Measurements from ENCODE around the gene SLC35G1. TPM values are rescaled to one million over a fixed set of nuclear protein-coding genes. Genes with fewer than 3 reads are reported as not detected.
A peak's percentile ranks its signal among the peaks of the same experiment; 100 is the strongest.

Gene SLC35G1
- polyA plus RNA-seq, 3 donors from 2014 or later, result 0.63 to 0.78 TPM; not detected in 1

- Mint-ChIP-seq H3K4me3 (no peak overlapping the region), H3K27ac (no peak overlapping the region), H3K4me1 (no peaks in the 10 kb centered on the region), H3K27me3 (ENCODE audit: low read depth in 3 of 3) (peaks cover 0 to 3% (median 2%) of the 10 kb centered on the region in 3 donors), H3K9me3 (peaks cover 0 to 2% (median 0%) of the 10 kb centered on the region in 6 donors), H3K36me3 (peaks cover 0 to 6% (median 6%) of the 10 kb centered on the region in 3 donors)
- no peak for DNase-seq
Observed at GRCh38 chr10:93904901-93905300, 11.1 kb downstream of the SLC35G1 start.

GRCh38 chr10:93907059-93907458 is 13.3 kb downstream of the SLC35G1 start:
- H3K27ac Mint-ChIP-seq, result no peak overlapping the region
- H3K9me3 Mint-ChIP-seq, result peaks cover 0 to 2% (median 0%) of the 10 kb centered on the region in 6 donors
- H3K36me3 Mint-ChIP-seq, result peaks cover 0 to 6% (median 6%) of the 10 kb centered on the region in 3 donors
- H3K4me3 Mint-ChIP-seq, result no peak overlapping the region
- H3K4me1 Mint-ChIP-seq, result no peaks in the 10 kb centered on the region
- H3K27me3 Mint-ChIP-seq (ENCODE audit: low read depth in 3 of 3), result peaks cover 0 to 3% (median 2%) of the 10 kb centered on the region in 3 donors
- no peak for DNase-seq

DNA sequence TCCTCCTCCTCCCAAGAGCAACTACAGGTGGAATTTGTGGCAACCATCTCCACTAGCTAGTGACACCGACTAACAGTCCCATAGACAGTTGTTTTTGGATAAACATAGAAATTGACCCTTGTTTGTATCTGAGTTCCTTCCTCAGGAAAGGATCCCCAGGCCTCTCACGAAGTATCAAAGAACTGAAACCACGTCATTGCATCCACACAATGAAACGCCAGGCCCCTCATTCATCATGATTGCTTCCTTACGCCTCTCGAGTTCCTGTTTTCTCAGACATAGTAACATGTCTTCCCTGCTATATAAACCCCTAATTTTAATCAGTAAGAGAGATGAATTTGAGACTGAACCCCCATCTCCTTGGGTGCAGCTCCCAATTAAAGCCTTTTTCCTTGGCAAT is 18.1 kb downstream of the SLC35G1 start:
- Mint-ChIP-seq H3K9me3 (no peaks in the 10 kb centered on the region), H3K27ac (no peak overlapping the region), H3K27me3 (ENCODE audit: low read depth in 3 of 3) (no peaks in the 10 kb centered on the region), H3K4me3 (no peak overlapping the region), H3K4me1 (no peaks in the 10 kb centered on the region), H3K36me3 (peaks cover 0 to 6% (median 6%) of the 10 kb centered on the region in 3 donors)
- DNase-seq, result no peak

GRCh38 chr10:93912444-93912843 is 18.7 kb downstream of the SLC35G1 start:
- H3K9me3 Mint-ChIP-seq, result no peaks in the 10 kb centered on the region
- H3K27me3 Mint-ChIP-seq (ENCODE audit: low read depth in 3 of 3), result no peaks in the 10 kb centered on the region
- DNase-seq, result no peak
- peaks cover 0 to 6% (median 1%) of the 10 kb centered on the region in 3 donors for H3K36me3 Mint-ChIP-seq
- no peaks in the 10 kb centered on the region for H3K4me1 Mint-ChIP-seq
- no peak overlapping the region for H3K4me3 Mint-ChIP-seq
- H3K27ac Mint-ChIP-seq, result no peak overlapping the region

DNA sequence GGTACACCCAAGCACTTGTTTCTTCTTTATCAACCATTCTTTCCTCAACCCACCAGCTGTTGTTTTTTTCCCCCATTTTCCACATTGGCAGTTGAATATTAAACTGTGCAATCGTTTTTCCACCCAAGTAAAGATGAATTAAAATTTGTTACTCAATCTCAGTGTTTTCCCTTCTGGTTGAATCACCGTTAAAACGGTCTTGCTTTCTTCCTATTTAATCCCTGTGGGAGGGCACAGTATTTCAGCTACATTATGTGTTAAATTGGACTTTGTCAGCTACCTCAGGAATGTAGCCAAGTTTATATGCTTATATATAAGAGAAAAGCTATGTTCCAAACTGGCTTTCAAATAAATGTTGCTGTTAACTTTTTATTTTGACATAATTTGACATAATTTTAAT is 19.9 kb downstream of the SLC35G1 start:
- no peaks in the 10 kb centered on the region for H3K4me1 Mint-ChIP-seq

GRCh38 chr10:93915598-93915997 is 21.8 kb downstream of the SLC35G1 start:
- H3K27me3 Mint-ChIP-seq (ENCODE audit: low read depth in 3 of 3), result no peaks in the 10 kb centered on the region
- no peak overlapping the region for H3K4me3 Mint-ChIP-seq
- no peak overlapping the region for H3K27ac Mint-ChIP-seq
- no peaks in the 10 kb centered on the region for H3K9me3 Mint-ChIP-seq
- H3K4me1 Mint-ChIP-seq, result no peaks in the 10 kb centered on the region
- no peaks in the 10 kb centered on the region for H3K36me3 Mint-ChIP-seq
- DNase-seq, result no peak

More for the DNA sequence above, 19.9 kb downstream of the SLC35G1 start:
- H3K9me3 Mint-ChIP-seq, result no peaks in the 10 kb centered on the region
- no peak overlapping the region for H3K27ac Mint-ChIP-seq
- no peaks in the 10 kb centered on the region for H3K27me3 Mint-ChIP-seq (ENCODE audit: low read depth in 3 of 3)
- H3K36me3 Mint-ChIP-seq, result no peaks in the 10 kb centered on the region
- no peak overlapping the region for H3K4me3 Mint-ChIP-seq
- no peak for DNase-seq

GRCh38 chr10:93916257-93917063 is 22.7 kb downstream of the SLC35G1 start:
- Mint-ChIP-seq H3K4me1 (no peaks in the 10 kb centered on the region), H3K27ac (no peak overlapping the region)

GRCh38 chr10:93917064-93917391 is 23.2 kb downstream of the SLC35G1 start:
- no peak for DNase-seq
- no peaks in the 10 kb centered on the region for H3K27me3 Mint-ChIP-seq (ENCODE audit: low read depth in 3 of 3)
- H3K4me1 Mint-ChIP-seq, result no peaks in the 10 kb centered on the region
- H3K4me3 Mint-ChIP-seq, result no peak overlapping the region
- no peak overlapping the region for H3K27ac Mint-ChIP-seq
- H3K36me3 Mint-ChIP-seq, result no peaks in the 10 kb centered on the region
- no peaks in the 10 kb centered on the region for H3K9me3 Mint-ChIP-seq

More at GRCh38 chr10:93916257-93917063, 22.7 kb downstream of the SLC35G1 start:
- no peak for DNase-seq
- H3K9me3 Mint-ChIP-seq, result no peaks in the 10 kb centered on the region
- H3K36me3 Mint-ChIP-seq, result no peaks in the 10 kb centered on the region
- no peaks in the 10 kb centered on the region for H3K27me3 Mint-ChIP-seq (ENCODE audit: low read depth in 3 of 3)
- no peak overlapping the region for H3K4me3 Mint-ChIP-seq

DNA sequence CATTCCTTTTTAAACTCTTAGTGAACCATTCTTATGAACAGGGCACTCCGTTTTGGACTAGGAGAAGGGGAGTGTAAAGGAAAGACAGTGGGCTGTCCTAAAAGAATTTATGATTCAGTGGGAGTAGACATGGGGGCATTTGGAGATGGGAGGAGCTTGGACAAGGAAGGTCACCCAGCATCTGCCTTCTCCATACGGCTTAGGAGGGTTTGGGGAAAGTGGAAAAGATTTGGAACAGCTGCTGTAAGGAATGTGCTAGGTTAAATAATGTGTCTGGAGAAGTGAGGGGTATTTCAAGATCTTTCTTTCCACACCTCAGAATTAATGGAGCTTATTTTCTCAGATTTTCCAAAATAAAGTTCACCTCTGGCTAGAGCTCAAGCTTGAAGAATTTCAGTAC is 24.0 kb downstream of the SLC35G1 start:
- no peaks in the 10 kb centered on the region for H3K36me3 Mint-ChIP-seq
- H3K9me3 Mint-ChIP-seq, result no peaks in the 10 kb centered on the region
- H3K4me1 Mint-ChIP-seq, result no peaks in the 10 kb centered on the region
- no peak overlapping the region for H3K4me3 Mint-ChIP-seq
- no peaks in the 10 kb centered on the region for H3K27me3 Mint-ChIP-seq (ENCODE audit: low read depth in 3 of 3)
- H3K27ac Mint-ChIP-seq, result no peak overlapping the region
- no peak for DNase-seq

GRCh38 chr10:93921338-93921737 is 27.6 kb downstream of the SLC35G1 start:
- Mint-ChIP-seq H3K4me3 (no peak overlapping the region), H3K9me3 (no peaks in the 10 kb centered on the region), H3K4me1 (no peaks in the 10 kb centered on the region), H3K27ac (no peak overlapping the region), H3K36me3 (no peaks in the 10 kb centered on the region), H3K27me3 (ENCODE audit: low read depth in 3 of 3) (peaks cover 0 to 3% (median 0%) of the 10 kb centered on the region in 3 donors)
- peak in 1 of 3 donors; percentile 0 for DNase-seq

GRCh38 chr10:93926613-93927012 is 32.8 kb downstream of the SLC35G1 start:
- Mint-ChIP-seq H3K36me3 (peaks cover 0 to 3% (median 0%) of the 10 kb centered on the region in 3 donors), H3K27ac (no peak overlapping the region), H3K4me1 (no peaks in the 10 kb centered on the region), H3K27me3 (ENCODE audit: low read depth in 3 of 3) (peaks cover 1 to 6% (median 4%) of the 10 kb centered on the region in 3 donors), H3K4me3 (no peak overlapping the region), H3K9me3 (peaks cover 0 to 18% (median 6%) of the 10 kb centered on the region in 6 donors)
- no peak for DNase-seq

DNA sequence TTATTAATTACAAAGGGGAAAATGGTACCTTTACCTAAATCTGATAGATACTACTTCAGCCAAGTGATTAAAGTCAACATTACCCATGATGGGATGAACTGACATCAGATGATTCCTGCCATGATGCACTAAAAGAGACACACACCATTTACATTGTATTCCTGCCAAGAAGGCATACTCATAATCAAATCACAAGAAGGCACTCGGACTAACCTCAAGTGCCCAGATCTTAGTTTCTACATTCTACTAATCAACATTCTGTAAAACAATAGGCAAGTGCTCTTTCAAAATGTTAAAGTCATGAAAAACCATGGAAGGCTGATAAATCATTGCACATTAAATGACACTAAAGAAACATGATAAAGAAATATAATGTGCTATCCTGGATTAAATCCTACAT is 44.4 kb downstream of the SLC35G1 start:
- DNase-seq, result no peak

DNA sequence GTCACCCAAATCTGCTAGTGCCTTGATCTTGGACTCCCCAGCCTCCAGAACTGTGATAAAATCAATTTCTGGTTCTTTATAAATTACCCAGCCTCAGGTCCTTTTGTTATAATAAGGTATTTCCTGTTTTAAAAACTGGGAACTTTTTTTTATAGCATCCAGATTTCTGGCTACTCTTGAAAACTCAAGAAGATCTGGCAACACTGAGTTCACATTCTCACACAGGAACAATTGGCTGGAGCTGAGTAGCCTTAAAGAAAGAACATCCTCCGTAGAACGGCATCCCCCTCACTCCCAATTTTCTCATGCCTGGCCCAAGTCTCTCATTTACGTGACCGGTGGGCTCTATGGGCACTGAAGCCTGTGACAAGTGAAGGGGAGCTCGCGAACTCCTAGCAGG is 47.1 kb downstream of the SLC35G1 start:
- H3K36me3 Mint-ChIP-seq, result no peaks in the 10 kb centered on the region
- no peak for DNase-seq
- peaks cover 0 to 2% (median 0%) of the 10 kb centered on the region in 3 donors for H3K27me3 Mint-ChIP-seq (ENCODE audit: low read depth in 3 of 3)
- no peaks in the 10 kb centered on the region for H3K4me1 Mint-ChIP-seq
- H3K9me3 Mint-ChIP-seq, result peaks cover 0 to 2% (median 0%) of the 10 kb centered on the region in 6 donors
- no peak overlapping the region for H3K27ac Mint-ChIP-seq
- H3K4me3 Mint-ChIP-seq, result no peak overlapping the region

More for the DNA sequence above, 44.4 kb downstream of the SLC35G1 start:
- Mint-ChIP-seq H3K4me3 (no peak overlapping the region), H3K27ac (no peak overlapping the region), H3K4me1 (no peaks in the 10 kb centered on the region), H3K27me3 (ENCODE audit: low read depth in 3 of 3) (peaks cover 2 to 7% (median 4%) of the 10 kb centered on the region in 3 donors), H3K9me3 (peaks cover 0 to 9% (median 2%) of the 10 kb centered on the region in 6 donors), H3K36me3 (no peaks in the 10 kb centered on the region)

GRCh38 chr10:93941606-93942005 is 47.8 kb downstream of the SLC35G1 start:
- peaks cover 0 to 2% (median 0%) of the 10 kb centered on the region in 6 donors for H3K9me3 Mint-ChIP-seq
- H3K27ac Mint-ChIP-seq, result no peak overlapping the region
- no peaks in the 10 kb centered on the region for H3K4me1 Mint-ChIP-seq
- no peak overlapping the region for H3K4me3 Mint-ChIP-seq
- no peaks in the 10 kb centered on the region for H3K36me3 Mint-ChIP-seq
- peaks cover 0 to 2% (median 0%) of the 10 kb centered on the region in 3 donors for H3K27me3 Mint-ChIP-seq (ENCODE audit: low read depth in 3 of 3)
- DNase-seq, result no peak

DNA sequence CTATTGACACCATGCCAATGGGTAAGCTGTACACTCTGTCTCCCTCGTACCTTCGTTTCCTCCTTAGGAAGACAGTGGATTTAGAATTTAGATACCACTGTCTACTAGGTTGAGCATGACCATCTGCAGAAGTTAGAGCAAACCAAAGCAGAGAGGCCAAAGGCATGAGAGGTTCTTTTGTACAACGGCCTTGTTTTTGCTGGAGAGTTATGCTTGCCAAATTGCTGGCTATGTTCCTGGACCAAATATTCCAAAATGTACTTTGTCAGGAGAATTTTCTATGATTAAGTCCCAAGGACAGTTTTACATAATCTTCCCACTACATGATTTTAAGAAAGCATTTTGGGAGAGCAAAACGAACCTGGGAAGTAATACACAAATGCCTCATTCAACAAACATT is 52.0 kb downstream of the SLC35G1 start:
- Mint-ChIP-seq H3K4me1 (no peaks in the 10 kb centered on the region), H3K27ac (no peak overlapping the region), H3K9me3 (peaks cover 0 to 2% (median 0%) of the 10 kb centered on the region in 6 donors), H3K4me3 (no peak overlapping the region), H3K36me3 (no peaks in the 10 kb centered on the region), H3K27me3 (ENCODE audit: low read depth in 3 of 3) (peaks cover 1 to 3% (median 2%) of the 10 kb centered on the region in 3 donors)
- DNase-seq, result no peak

Data from immature natural killer cell (primary cell).